HepG2 (cell line): Measurements from ENCODE around the gene PHIP. TPM values are rescaled to one million over a fixed set of nuclear protein-coding genes. Genes with fewer than 3 reads are reported as not detected.
A peak's percentile ranks its signal among the peaks of the same experiment; 100 is the strongest.

Source experiments
- ATAC-seq: fragments of 200-7000 bp; cut with Tn5 transposase; 3 replicates; pipeline ENCODE4 v1.9.1; 2020; ENCODE audit warnings: mild to moderate bottlenecking, moderate library complexity
- BruUV-seq: library from RNA; stranded (reverse); fragments of 400-500 nt; replicated peaks from 2 replicates; lab custom pipeline; 2021; lab: Mats Ljungman, UMichigan
- CTCF ChIA-PET: fragments of 300-600 bp; formaldehyde crosslinking; extraction: SDS; loops from one replicate; lab custom pipeline; 2021; ENCODE audit warnings: low total read pairs, inconsistent platforms, low intra/inter-chr PET ratio; lab: Yijun Ruan, JAX
- POLR2A ChIA-PET: fragments of 350-600 bp; sonication (Branson Sonifier 250); formaldehyde crosslinking; loops from one replicate; lab custom pipeline; 2020; ENCODE audit warnings: antibody characterized with exemption, inconsistent platforms; lab: Yijun Ruan, JAX
- DNase-seq: peaks from one replicate; pipeline ENCODE4 v3.0.0-alpha.2; 2015; ENCODE audit warnings: low spot score
- FAIRE-seq: peaks from 3 replicates; lab custom pipeline; 2011; peaks lifted over from hg19 to GRCh38; lab: Jason Lieb, UNC
- H2AFZ ChIP-seq: one replicate; pipeline ENCODE4 v1.6.1; 2011; ENCODE audit warnings: low read length, inconsistent platforms
- H3K27ac ChIP-seq: fragments of 300-600 bp; 3 replicates; pipeline ENCODE4 v1.8.0; 2011; ENCODE audit warnings: mixed run types, mild to moderate bottlenecking, mixed read lengths, low read length, inconsistent platforms; ENCODE audit not compliant: insufficient read depth; ENCODE audit errors: extremely low read length
- H3K27me3 ChIP-seq, 2 experiments: fragments of 200-600 bp in 1 of 2; 2 replicates in 1 of 2; 3 replicates in 1 of 2; pipeline versions ENCODE4 v1.6.0 to v1.8.0; 2011; ENCODE audit warnings: low read length in 2 of 2, mild to moderate bottlenecking in 2 of 2, moderate library complexity in 2 of 2, inconsistent platforms in 1 of 2; ENCODE audit not compliant: insufficient read depth in 2 of 2, control insufficient read depth in 1 of 2
- H3K36me3 ChIP-seq, 2 experiments: fragments of 200-600 bp in 1 of 2; replicated peaks in 1 of 2; 2 replicates in 1 of 2; 3 replicates in 1 of 2; pipeline versions ENCODE4 v1.5.1 to v1.8.0; 2011; ENCODE audit warnings: low read length in 2 of 2, inconsistent platforms in 1 of 2; ENCODE audit not compliant: insufficient read depth in 2 of 2, control insufficient read depth in 1 of 2
- H3K4me1 ChIP-seq: 2 replicates; pipeline ENCODE4 v1.5.1; 2012; ENCODE audit warnings: low read length, inconsistent platforms; ENCODE audit not compliant: insufficient read depth
- H3K4me2 ChIP-seq: 2 replicates; pipeline ENCODE4 v1.6.0; 2011; ENCODE audit warnings: low read depth, low read length, inconsistent platforms
- H3K4me3 ChIP-seq, 3 experiments: fragments of 200-600 bp in 1 of 3; sonication (generic), shearing (Covaris generic) in 1 of 3; replicated peaks in 1 of 3; 2 replicates each; pipeline ENCODE4 v1.5.1; 2011 to 2016; ENCODE audit warnings: low read length in 3 of 3, inconsistent platforms in 2 of 3, low read depth in 2 of 3, mild to moderate bottlenecking in 2 of 3, control low read depth in 1 of 3, mixed read lengths in 1 of 3; ENCODE audit not compliant: insufficient read depth in 1 of 3
- H3K79me2 ChIP-seq: one replicate; pipeline ENCODE4 v1.6.1; 2011; ENCODE audit warnings: low read length, inconsistent platforms; ENCODE audit not compliant: insufficient read depth
- H3K9ac ChIP-seq: 2 replicates; pipeline ENCODE4 v1.6.0; 2011; ENCODE audit warnings: mild to moderate bottlenecking, low read depth, low read length, inconsistent platforms; ENCODE audit not compliant: insufficient read depth
- H3K9me3 ChIP-seq: 2 replicates; pipeline ENCODE4 v1.5.1; 2012; ENCODE audit warnings: mild to moderate bottlenecking, low read length
- H4K20me1 ChIP-seq: 2 replicates; pipeline ENCODE4 v1.6.0; 2011; ENCODE audit warnings: inconsistent platforms, mild to moderate bottlenecking, low read length, moderate library complexity; ENCODE audit not compliant: insufficient read depth
- ATF7 ChIP-seq, 2 experiments: fragments of 450-650 bp in 1 of 2; sonication (generic) in 1 of 2; formaldehyde crosslinking in 1 of 2; IDR thresholded peaks; 2 replicates each; pipeline versions ENCODE4 v1.4.0 to v1.6.1; 2016 to 2020; ENCODE audit warnings: antibody characterized with exemption in 1 of 2, mild to moderate bottlenecking in 1 of 2, missing genetic modification reagents in 1 of 2
- DR1 ChIP-seq: sonication (generic); formaldehyde crosslinking; IDR thresholded peaks from 2 replicates; pipeline ENCODE4 v1.8.0; 2021; ENCODE audit warnings: mild to moderate bottlenecking, missing genetic modification reagents, inconsistent platforms
- MAFF ChIP-seq: IDR thresholded peaks from 2 replicates; pipeline ENCODE4 v1.6.1; 2011; ENCODE audit warnings: low read depth, low read length, improper control_type of control experiment
- MAFK ChIP-seq, 2 experiments: IDR thresholded peaks in 1 of 2; conservative IDR thresholded peaks in 1 of 2; 2 replicates each; pipeline ENCODE4 v1.6.1; 2011; ENCODE audit warnings: improper control_type of control experiment in 2 of 2, low read length in 2 of 2
- NR0B2 ChIP-seq: sonication (generic); formaldehyde crosslinking; IDR thresholded peaks from 2 replicates; pipeline ENCODE4 v1.4.0; 2020; ENCODE audit warnings: mild to moderate bottlenecking, missing genetic modification reagents
- REXO4 ChIP-seq: sonication (generic); formaldehyde crosslinking; IDR thresholded peaks from 2 replicates; pipeline ENCODE4 v1.8.0; 2022; ENCODE audit warnings: missing genetic modification reagents, mild to moderate bottlenecking, borderline replicate concordance
- SALL1 ChIP-seq: sonication (generic); formaldehyde crosslinking; IDR thresholded peaks from 2 replicates; pipeline ENCODE4 v1.8.0; 2022; ENCODE audit warnings: mild to moderate bottlenecking, missing genetic modification reagents
- SIX1 ChIP-seq: sonication (generic); formaldehyde crosslinking; IDR thresholded peaks from 2 replicates; pipeline ENCODE4 v1.4.0; 2020; ENCODE audit warnings: missing genetic modification reagents, borderline replicate concordance
- SRSF4 ChIP-seq: fragments of 200-400 bp; formaldehyde crosslinking; IDR thresholded peaks from one replicate; pipeline ENCODE4 v1.6.1; 2018; ENCODE audit warnings: mild to moderate bottlenecking, low read depth, low read length, moderate library complexity; ENCODE audit not compliant: poor library complexity, severe bottlenecking
- ZBTB42 ChIP-seq: sonication (generic); formaldehyde crosslinking; IDR thresholded peaks from 2 replicates; pipeline ENCODE4 v1.5.0; 2020; ENCODE audit warnings: mild to moderate bottlenecking, missing genetic modification reagents
- ZNF234 ChIP-seq: sonication (generic); formaldehyde crosslinking; conservative IDR thresholded peaks from 2 replicates; pipeline ENCODE4 v1.5.1; 2020; ENCODE audit warnings: mild to moderate bottlenecking, missing genetic modification reagents
- ZNF280D ChIP-seq: sonication (generic); formaldehyde crosslinking; IDR thresholded peaks from 2 replicates; pipeline ENCODE4 v1.5.1; 2020; ENCODE audit warnings: mild to moderate bottlenecking, missing genetic modification reagents
- ZNF317 ChIP-seq: sonication (generic); formaldehyde crosslinking; IDR thresholded peaks from 2 replicates; pipeline ENCODE4 v1.5.0; 2020; ENCODE audit warnings: mild to moderate bottlenecking, missing genetic modification reagents
- ZNF577 ChIP-seq: sonication (generic); formaldehyde crosslinking; IDR thresholded peaks from 2 replicates; pipeline ENCODE4 v1.4.0; 2020; ENCODE audit warnings: mild to moderate bottlenecking, low read depth, missing genetic modification reagents, borderline replicate concordance
- ZNF720 ChIP-seq: sonication (generic); formaldehyde crosslinking; IDR thresholded peaks from 2 replicates; pipeline ENCODE4 v1.4.0; 2020; ENCODE audit warnings: missing genetic modification reagents
- WGBS: methylation state at CpG from one replicate; pipeline ENCODE4 v1.1.6; 2017; ENCODE audit warnings: low lambda C conversion rate; 5-methylcytosine and 5-hydroxymethylcytosine counted together
- in situ Hi-C: cut with HindIII; loops from 2 replicates; pipeline ENCODE4 v1.10.0; 2017; ENCODE audit warnings: low pct_unique_long_range_greater_than_20kb; ENCODE audit not compliant: extremely low pct_ligation_motif_present
- intact Hi-C: fragments of 100-400 bp; cut with micrococcal nuclease; formaldehyde crosslinking; loops from one replicate; pipeline ENCODE4 v1.10.0; 2022; ENCODE audit not compliant: unreplicated experiment
- polyA plus RNA-seq, 8 experiments: library from polyadenylated mRNA; depleted of rRNA in 3 of 8; stranded (reverse) in 7 of 8; unstranded in 1 of 8; fragments of >200 nt; fragmentation: Illumina TruSeq in 4 of 8; extraction: Trizol in 4 of 8; gene quantifications; 2 replicates each; pipeline versions ENCODE4 v1.2.1 to v1.2.3, GENCODE V29; 2011 to 2016; ENCODE audit warnings: low read depth in 4 of 8, missing spikeins in 1 of 8, mixed read lengths in 1 of 8; ENCODE audit not compliant: insufficient read depth in 1 of 8
- total RNA-seq, 5 experiments: library from RNA; depleted of rRNA; stranded (reverse); fragments of >200 nt; fragmentation: Illumina TruSeq; extraction: Trizol; gene quantifications; 2 replicates each; pipeline ENCODE4 v1.2.3, GENCODE V29; 2016; ENCODE audit warnings: low read depth in 1 of 5

The PHIP gene
- total and polyA plus RNA-seq, 2 of the 13 experiments (the other 11 are each of a cell fraction or from before 2014, with no cell fraction given) = 6.5 to 23.5 TPM

GRCh38 chr6:79028641-79029314 is 49.3 kb downstream of the PHIP start:
- Histone ChIP-seq H3K9me3 (no peaks in the 10 kb centered on the region), H3K9ac (no peak overlapping the region), H3K36me3 (peaks cover 4 to 36% of the 10 kb centered on the region in 2 experiments), H3K4me1 (no peaks in the 10 kb centered on the region), H4K20me1 (no peaks in the 10 kb centered on the region), H3K27me3 (no peaks in the 10 kb centered on the region; a peak in 1 of 5 replicates), H3K79me2 (peaks cover 4% of the 10 kb centered on the region), H3K4me2 (no peak overlapping the region), H3K4me3 (no peak overlapping the region), H2AFZ (no peak overlapping the region), H3K27ac (no peak overlapping the region)
- in situ Hi-C loops (no loop called here), intact Hi-C loops (no loop called here)
- ChIA-PET CTCF (no interaction called here), POLR2A (no interaction called here)
- BruUV-seq = no TSS peak
- WGBS = 95% methylated on average over 1 of the region's 1 CpG
- no peak for ATAC-seq
- FAIRE-seq = no peak
- DNase-seq = no peak
- no peak for TF ChIP-seq ZNF317 (CRISPR knock-in tag)
- peak; percentile 72 for TF ChIP-seq ATF7 (IDR thresholded peaks at IDR 0.05)
- no peak for TF ChIP-seq ATF7 (CRISPR knock-in tag; IDR thresholded peaks at IDR 0.05)
- no peak for TF ChIP-seq ZNF234 (CRISPR knock-in tag)
- no peak for TF ChIP-seq ZBTB42
- TF ChIP-seq NR0B2 (CRISPR knock-in tag) = no peak
- no peak for TF ChIP-seq DR1 (CRISPR knock-in tag)

GRCh38 chr6:79011940-79012339 is 66.1 kb downstream of the PHIP start:
- Histone ChIP-seq H4K20me1 (no peaks in the 10 kb centered on the region), H3K36me3 (peaks cover 2 to 29% of the 10 kb centered on the region in 2 experiments), H3K4me3 (no peak overlapping the region), H2AFZ (no peak overlapping the region), H3K4me1 (no peaks in the 10 kb centered on the region), H3K9ac (no peak overlapping the region), H3K79me2 (no peaks in the 10 kb centered on the region), H3K4me2 (no peak overlapping the region), H3K9me3 (no peaks in the 10 kb centered on the region), H3K27me3 (no peaks in the 10 kb centered on the region), H3K27ac (no peak overlapping the region)
- DNase-seq = no peak
- intact Hi-C loops (no loop called here), in situ Hi-C loops (no loop called here)
- ChIA-PET CTCF (no interaction called here), POLR2A (no interaction called here)
- ATAC-seq = no peak
- FAIRE-seq = no peak
- no TSS peak for BruUV-seq
- peak; percentile 38; the same call in 1 of the 2 replicates for TF ChIP-seq MAFF
- no peak for TF ChIP-seq ZNF280D (CRISPR knock-in tag)
- TF ChIP-seq ZNF720 (CRISPR knock-in tag) = no peak
- peak in 1 of 2 experiments; percentile 54; a peak in 2 of 4 replicates for TF ChIP-seq MAFK (conservative IDR thresholded peaks at IDR 0.05 in 1 of 2, IDR thresholded peaks at IDR 0.05 in 1 of 2; ENCODE audit: low read length in 2 of 2)
- TF ChIP-seq SRSF4 = no peak
- no peak for TF ChIP-seq REXO4
- no peak for TF ChIP-seq SIX1 (CRISPR knock-in tag)
- no peak for TF ChIP-seq SALL1 (CRISPR knock-in tag)
- no peak for TF ChIP-seq ZNF577 (CRISPR knock-in tag)
